HEK293T (cell line): Measurements from ENCODE around the gene MRPL23.

ENCODE experiments used
- CTCF ChIA-PET: fragments of 350-600 bp; formaldehyde crosslinking; extraction: SDS; loops from one replicate; lab custom pipeline; 2021; ENCODE audit warnings: antibody characterized with exemption, inconsistent platforms; lab: Yijun Ruan, JAX
- POLR2A ChIA-PET: fragments of 350-600 bp; formaldehyde crosslinking; extraction: SDS; loops from one replicate; lab custom pipeline; 2020; ENCODE audit warnings: antibody characterized with exemption, inconsistent platforms; lab: Yijun Ruan, JAX
- DNase-seq: peaks from one replicate; pipeline ENCODE4 v3.0.0; 2012; ENCODE audit warnings: mixed read lengths; ENCODE audit errors: extremely low spot score
- ARNT ChIP-seq: fragments of 450-650 bp; IDR thresholded peaks from 2 replicates; pipeline ENCODE4 v1.6.1; 2017; ENCODE audit warnings: mild to moderate bottlenecking
- BHLHE40 ChIP-seq: fragments of 450-650 bp; IDR thresholded peaks from 2 replicates; pipeline ENCODE4 v1.6.1; 2016; ENCODE audit warnings: mild to moderate bottlenecking, moderate library complexity, borderline replicate concordance
- CTBP1 ChIP-seq: fragments of 450-650 bp; IDR thresholded peaks from 2 replicates; pipeline ENCODE4 v1.6.1; 2016; ENCODE audit warnings: borderline replicate concordance
- ELF4 ChIP-seq: fragments of 450-650 bp; IDR thresholded peaks from 2 replicates; pipeline ENCODE4 v1.6.1; 2017; ENCODE audit warnings: antibody characterized with exemption
- FOXA1 ChIP-seq: fragments of 450-650 bp; IDR thresholded peaks from 2 replicates; pipeline ENCODE4 v1.6.1; 2016; ENCODE audit warnings: mild to moderate bottlenecking
- FOXK2 ChIP-seq: fragments of 450-650 bp; IDR thresholded peaks from 2 replicates; pipeline ENCODE4 v1.6.1; 2016; ENCODE audit warnings: mild to moderate bottlenecking
- FOXM1 ChIP-seq: fragments of 450-650 bp; IDR thresholded peaks from 2 replicates; pipeline ENCODE4 v1.6.1; 2017; ENCODE audit warnings: mild to moderate bottlenecking, borderline replicate concordance
- HDGF ChIP-seq: fragments of 450-650 bp; IDR thresholded peaks from 2 replicates; pipeline ENCODE4 v1.6.1; 2017; ENCODE audit warnings: antibody characterized with exemption, borderline replicate concordance
- L3MBTL2 ChIP-seq: fragments of 450-650 bp; conservative IDR thresholded peaks from 2 replicates; pipeline ENCODE4 v1.6.1; 2016; ENCODE audit warnings: mild to moderate bottlenecking
- LEF1 ChIP-seq: fragments of 450-650 bp; IDR thresholded peaks from 2 replicates; pipeline ENCODE4 v1.6.1; 2017; ENCODE audit warnings: mild to moderate bottlenecking, borderline replicate concordance
- NFRKB ChIP-seq: fragments of 450-650 bp; IDR thresholded peaks from 2 replicates; pipeline ENCODE4 v1.6.1; 2016; ENCODE audit warnings: mild to moderate bottlenecking, moderate library complexity
- PKNOX1 ChIP-seq: fragments of 450-650 bp; IDR thresholded peaks from 2 replicates; pipeline ENCODE4 v1.6.1; 2016
- SP1 ChIP-seq: fragments of 450-650 bp; IDR thresholded peaks from 2 replicates; pipeline ENCODE4 v1.6.1; 2017
- SUZ12 ChIP-seq: fragments of 450-650 bp; IDR thresholded peaks from 2 replicates; pipeline ENCODE4 v1.6.1; 2016; ENCODE audit warnings: mild to moderate bottlenecking
- TARDBP ChIP-seq: fragments of 450-650 bp; IDR thresholded peaks from 2 replicates; pipeline ENCODE4 v1.6.1; 2016
- ZNF384 ChIP-seq: fragments of 450-650 bp; IDR thresholded peaks from 2 replicates; pipeline ENCODE4 v1.6.1; 2016

MRPL23 gene

GRCh38 chr11:1928470-1928890 is 18.7 kb upstream of the MRPL23 start:
- TF ChIP-seq NFRKB (no peak), HDGF (no peak), ELF4 (no peak), TARDBP (no peak), PKNOX1 (no peak), LEF1 (no peak), SP1 (no peak), FOXM1 (no peak), ARNT (no peak)
- POLR2A ChIA-PET = no interaction called here
- CTCF ChIA-PET = interaction anchor here (1.0 kb wide), 1 partner anchor 46 kb away, joined by 3 read pairs; no protein-coding TSS in a partner anchor
- no peak for DNase-seq

- CTCF ChIA-PET = interaction anchor here (1.0 kb wide), 1 partner anchor 47 kb away, joined by 3 read pairs; no protein-coding TSS in a partner anchor
- POLR2A ChIA-PET = no interaction called here
- TF ChIP-seq HDGF = no peak
- TF ChIP-seq CTBP1 = no peak
- TF ChIP-seq L3MBTL2 = no peak
- TF ChIP-seq PKNOX1 = no peak
- TF ChIP-seq FOXK2 = no peak
- TF ChIP-seq FOXM1 = no peak
- no peak for TF ChIP-seq BHLHE40
- TF ChIP-seq TARDBP = no peak
- TF ChIP-seq SUZ12 = no peak
- DNase-seq = no peak
These were observed 18.1 kb upstream of the MRPL23 start for GRCh38 chr11:1928891-1929541.

DNA sequence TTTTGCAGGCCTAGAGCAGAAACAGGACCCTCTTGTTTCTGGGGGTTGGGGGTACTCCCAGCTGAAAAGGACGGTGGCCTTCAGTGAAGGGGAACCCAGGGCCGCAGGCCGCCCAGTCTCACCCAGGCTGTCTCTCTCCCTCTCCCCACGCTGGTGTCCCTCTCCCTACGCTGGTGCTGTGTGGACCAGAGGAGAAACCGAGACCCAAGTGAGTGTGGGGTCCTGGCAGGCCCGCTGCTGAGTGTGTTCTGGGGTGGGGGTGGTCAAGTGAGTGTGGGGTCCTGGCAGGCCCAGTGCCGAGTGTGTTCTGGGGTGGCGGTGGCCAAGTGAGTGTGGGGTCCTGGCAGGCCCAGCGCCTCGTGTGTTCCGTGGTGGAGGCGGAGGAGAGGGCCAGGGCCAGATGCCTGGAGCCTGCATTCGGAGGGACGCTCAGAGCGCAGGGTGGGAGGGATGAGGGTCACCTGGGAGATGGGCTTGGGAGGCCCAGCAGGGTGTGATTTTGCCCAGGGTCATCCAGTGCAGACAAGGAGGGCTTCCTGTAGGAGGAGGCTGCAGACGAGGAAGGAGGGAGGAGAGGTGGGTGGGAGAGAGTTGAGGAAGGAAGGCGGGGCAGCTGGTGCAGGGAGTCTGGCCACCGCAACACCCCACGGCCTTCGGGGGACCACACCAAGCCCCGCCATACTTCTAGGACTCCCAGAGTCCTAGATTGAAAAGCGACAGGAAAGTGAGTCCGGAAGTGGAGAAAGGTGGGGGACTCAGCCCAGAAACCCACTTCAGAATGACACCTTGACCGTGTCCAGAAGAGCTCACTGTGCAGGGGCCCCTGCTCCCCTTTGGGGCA is 17.3 kb upstream of the MRPL23 start:
- TF ChIP-seq CTBP1 (no peak), ARNT (no peak), L3MBTL2 (no peak), FOXA1 (no peak), NFRKB (no peak)
- CTCF ChIA-PET = interaction anchor here (1.0 kb wide), 1 partner anchor 48 kb away, joined by 3 read pairs; no protein-coding TSS in a partner anchor

GRCh38 chr11:1930462-1930830 is 16.7 kb upstream of the MRPL23 start:
- no peak for TF ChIP-seq HDGF
- TF ChIP-seq ELF4 = no peak
- no peak for TF ChIP-seq LEF1
- no peak for TF ChIP-seq PKNOX1
- TF ChIP-seq SUZ12 = no peak
- no peak for TF ChIP-seq FOXA1
- no peak for TF ChIP-seq ZNF384
- no peak for TF ChIP-seq ARNT
- no peak for TF ChIP-seq L3MBTL2
- no peak for TF ChIP-seq BHLHE40
- TF ChIP-seq CTBP1 = no peak
- DNase-seq = no peak
- CTCF ChIA-PET = no interaction called here
- POLR2A ChIA-PET = no interaction called here

More for the DNA sequence above, 17.3 kb upstream of the MRPL23 start:
- POLR2A ChIA-PET = no interaction called here
- DNase-seq = no peak

DNA sequence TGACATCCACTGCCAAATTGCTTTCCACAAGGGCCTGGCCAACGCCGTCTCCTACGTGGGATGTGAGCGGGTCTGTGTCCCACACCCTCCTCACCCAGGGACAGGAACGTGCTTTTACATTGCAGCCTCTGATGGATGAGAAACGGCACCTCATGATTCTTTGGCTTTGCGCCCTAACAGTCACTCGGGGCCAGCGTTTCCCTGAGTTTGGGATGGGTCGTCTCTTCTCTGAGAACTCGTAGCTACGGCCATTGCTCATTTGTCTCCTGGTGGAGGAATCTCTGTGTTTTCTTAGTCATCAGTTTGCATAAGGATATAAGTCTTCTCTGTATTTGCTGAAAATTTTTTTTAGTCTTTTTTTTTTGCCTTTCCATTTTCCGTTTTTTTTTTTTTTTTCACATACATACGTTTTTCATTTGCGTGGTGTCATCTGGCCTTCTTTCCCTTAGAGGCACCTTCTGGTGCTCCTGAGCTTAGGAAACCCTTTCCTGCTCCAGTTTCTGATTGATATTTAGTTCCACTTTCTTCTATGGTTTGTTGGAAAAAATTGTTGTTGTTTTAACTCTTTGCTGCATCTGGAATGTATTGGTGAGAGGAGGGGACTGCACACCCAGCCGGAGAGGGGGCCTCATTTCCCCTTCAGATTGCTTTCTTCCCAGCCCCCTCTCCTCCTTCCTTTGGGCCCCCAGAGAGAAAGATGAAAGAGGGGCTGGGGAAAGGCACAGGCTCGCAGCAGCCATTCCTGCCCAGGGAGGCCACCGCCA is 15.6 kb upstream of the MRPL23 start:
- DNase-seq = no peak
- ChIA-PET POLR2A (no interaction called here), CTCF (no interaction called here)
- TF ChIP-seq HDGF (no peak), ELF4 (no peak), LEF1 (no peak), PKNOX1 (no peak), ARNT (no peak), FOXK2 (no peak), BHLHE40 (no peak), SP1 (no peak), NFRKB (no peak), TARDBP (no peak), ZNF384 (no peak), FOXA1 (no peak)
